Lower leg skin (tissue), 4 donors: ENCODE measurements around the gene CSRP3. TPM values are rescaled to one million over a fixed set of nuclear protein-coding genes. Genes with fewer than 3 reads are reported as not detected.

Experiments used
- DNase-seq, 2 donors: peaks; one replicate each; pipeline ENCODE4 v3.0.0-alpha.2; 2019; ENCODE audit warnings: low spot score in 2 of 2
- H3K4me3 ChIP-seq: fragments of 200-600 bp; sonication (generic); 2 replicates; pipeline ENCODE4 v1.5.1; 2017; ENCODE audit warnings: mild to moderate bottlenecking, low read depth; ENCODE audit not compliant: poor library complexity, severe bottlenecking
- CTCF ChIP-seq, 3 donors: fragments of 450-650 bp; IDR thresholded peaks; one replicate each; pipeline ENCODE4 v1.5.1; 2016; ENCODE audit warnings: antibody characterized with exemption in 3 of 3, mild to moderate bottlenecking in 3 of 3, moderate library complexity in 2 of 3
- POLR2A ChIP-seq, 2 donors: fragments of 450-650 bp; IDR thresholded peaks; one replicate each; pipeline ENCODE4 v1.6.1; 2016 to 2017; ENCODE audit warnings: antibody characterized with exemption in 2 of 2, mild to moderate bottlenecking in 1 of 2, moderate library complexity in 1 of 2
- WGBS, 2 donors: methylation state at CpG; one replicate each; pipeline ENCODE4 v1.1.5; 2018; 5-methylcytosine and 5-hydroxymethylcytosine counted together
- intact Hi-C: fragments of 100-400 bp; cut with DNase I; formaldehyde crosslinking; loops from one replicate; pipeline ENCODE4 v1.15.0; 2023; ENCODE audit warnings: low total_unique reads
- total RNA-seq, 4 donors: library from RNA; depleted of rRNA; stranded (reverse); fragments of >200 nt; gene quantifications; one replicate each; pipeline ENCODE4 v1.1.0, GENCODE V29; 2016

CSRP3 gene
- not detected for total RNA-seq

GRCh38 chr11:19201737-19202605 is at the start of gene CSRP3:
Gene CSRP3 (minus strand): TSS chr11:19201983. CDS start chr11:19192448, 9,535 bp downstream.
- intact Hi-C loops = no loop called here
- DNase-seq = no peak
- WGBS, 2 donors = 79% methylated on average over 7 of the region's 7 CpGs
- H3K4me3 ChIP-seq = no peak within 1 kb of the TSS
- no peak for TF ChIP-seq CTCF (IDR thresholded peaks at IDR 0.05)
- TF ChIP-seq POLR2A (IDR thresholded peaks at IDR 0.05) = no peak

DNA sequence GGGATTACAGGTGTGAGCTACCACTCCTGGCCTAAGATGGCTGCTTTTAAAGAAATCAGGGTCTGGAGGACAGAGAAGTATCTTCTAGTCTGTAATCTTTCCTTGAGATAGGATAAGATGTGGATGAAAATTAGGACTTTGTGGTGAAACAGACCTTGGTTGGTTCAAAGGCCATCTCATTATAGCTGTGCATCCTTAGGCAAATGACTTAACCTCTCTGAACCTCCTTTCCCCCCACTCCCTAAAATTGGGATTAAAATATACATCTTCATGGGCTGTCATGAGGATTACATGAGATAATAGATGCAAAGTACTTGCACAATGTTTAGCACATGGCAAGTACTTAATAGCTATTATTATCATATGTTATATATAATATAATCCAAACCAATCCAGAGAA is 49.8 kb upstream of the CSRP3 start:
- intact Hi-C loops = no loop called here
- no peak for DNase-seq
- TF ChIP-seq CTCF (IDR thresholded peaks at IDR 0.05) = no peak
- H3K4me3 ChIP-seq = no peak overlapping the region

DNA sequence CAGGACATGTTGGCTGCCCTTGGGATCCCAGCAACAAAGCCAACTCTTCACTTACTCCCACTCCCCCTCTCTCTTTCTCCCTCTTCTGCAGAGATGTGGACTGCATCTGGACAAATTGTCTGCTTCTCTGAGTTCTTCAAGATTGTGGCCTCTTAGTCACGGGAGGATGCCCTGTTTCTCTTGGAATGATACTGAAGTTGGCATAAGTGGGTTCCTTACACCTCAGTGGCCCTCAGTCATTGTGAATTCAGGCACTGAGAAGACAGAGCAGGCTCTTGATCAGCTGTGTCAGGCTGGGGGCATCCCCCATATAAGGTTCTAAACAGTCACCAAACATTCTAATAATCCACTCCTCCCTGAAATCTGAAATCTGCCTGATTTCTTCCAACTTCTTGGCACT is 45.0 kb upstream of the CSRP3 start:
- H3K4me3 ChIP-seq = no peak overlapping the region
- WGBS, 2 donors = 92 to 100% methylated on average over 1 of the region's 1 CpG
- no peak for DNase-seq
- intact Hi-C loops = no loop called here
- no peak for TF ChIP-seq CTCF (IDR thresholded peaks at IDR 0.05)
- no peak for TF ChIP-seq POLR2A (IDR thresholded peaks at IDR 0.05)

GRCh38 chr11:19245351-19245750 is 43.6 kb upstream of the CSRP3 start:
- 67 to 91% methylated on average over 5 of the region's 5 CpGs for WGBS, 2 donors
- intact Hi-C loops = no loop called here
- H3K4me3 ChIP-seq = no peak overlapping the region
- no peak for TF ChIP-seq POLR2A (IDR thresholded peaks at IDR 0.05)
- no peak for TF ChIP-seq CTCF (IDR thresholded peaks at IDR 0.05)
- DNase-seq = no peak

- TF ChIP-seq POLR2A (IDR thresholded peaks at IDR 0.05) (no peak), CTCF (IDR thresholded peaks at IDR 0.05) (no peak)
- intact Hi-C loops = no loop called here
- H3K4me3 ChIP-seq = no peak overlapping the region
- 40 to 66% methylated on average over 2 of the region's 2 CpGs for WGBS, 2 donors
- no peak for DNase-seq
Measured at GRCh38 chr11:19244621-19245020, 42.8 kb upstream of the CSRP3 start.

- WGBS, 2 donors = 37 to 39% methylated on average over 6 of the region's 6 CpGs
- TF ChIP-seq CTCF (IDR thresholded peaks at IDR 0.05) (no peak), POLR2A (IDR thresholded peaks at IDR 0.05) (no peak)
- H3K4me3 ChIP-seq = no peak overlapping the region
- intact Hi-C loops = no loop called here
- DNase-seq = peak in 1 of 2 donors; percentile 59
Measured at GRCh38 chr11:19244084-19244483, 42.3 kb upstream of the CSRP3 start.
